Measurements from ENCODE around the gene GCNT3. TPM values are rescaled to one million over a fixed set of nuclear protein-coding genes. Genes with fewer than 3 reads are reported as not detected.

The GCNT3 gene
- polyA plus RNA-seq, 3 donors = not detected

GRCh38 chr15:59668556-59668955 lies 57.0 kb downstream of the GCNT3 start:
- Histone ChIP-seq H3K27me3 (ENCODE audit: control insufficient read depth in 2 of 2, insufficient read depth in 2 of 2, low read length in 2 of 2) (no peaks in the 10 kb centered on the region), H3K36me3 (replicated peaks in 1 of 2; ENCODE audit: control insufficient read depth in 1 of 2, insufficient read depth in 2 of 2, low read length in 2 of 2) (peaks cover 96 to 97% of the 10 kb centered on the region in 2 donors), H3K4me2 (replicated peaks; ENCODE audit: extremely low read depth, low read length, poor library complexity, severe bottlenecking) (no peak overlapping the region), H3K27ac (ENCODE audit: low read depth in 1 of 2, low read length in 2 of 2) (no peak overlapping the region), H4K20me1 (ENCODE audit: insufficient read depth, low read length) (peaks cover 97% of the 10 kb centered on the region), H3K4me1 (ENCODE audit: control insufficient read depth in 1 of 2, insufficient read depth in 2 of 2, low read length in 2 of 2) (no peaks in the 10 kb centered on the region), H3K79me2 (ENCODE audit: insufficient read depth, low read length) (peaks cover 67% of the 10 kb centered on the region), H2AFZ (ENCODE audit: insufficient read depth, low read depth, low read length, poor library complexity, severe bottlenecking) (no peak overlapping the region), H3K9me3 (replicated peaks in 1 of 2; ENCODE audit: control insufficient read depth in 1 of 2, insufficient read depth in 1 of 2, low read length in 2 of 2) (no peaks in the 10 kb centered on the region), H3K9ac (ENCODE audit: insufficient read depth, low read length, poor library complexity, severe bottlenecking) (no peak overlapping the region), H3K4me3 (replicated peaks in 1 of 3; ENCODE audit: low read depth in 2 of 3, low read length in 3 of 3) (no peak overlapping the region)
- TF ChIP-seq CTCF (IDR thresholded peaks at IDR 0.05) = no peak
- no peak overlapping the region for H3K4me3 Mint-ChIP-seq
- intact Hi-C loops (cut with micrococcal nuclease) = no loop called here
- no peaks in the 10 kb centered on the region for H3K9me3 Mint-ChIP-seq
- no CpG with 5 or more reads among the region's 8 CpGs for WGBS (ENCODE audit: insufficient coverage)
- DNase-seq = no peak
- H3K4me1 Mint-ChIP-seq = no peaks in the 10 kb centered on the region
- H3K27ac Mint-ChIP-seq = no peak overlapping the region
- peaks cover 0 to 1% (median 0%) of the 10 kb centered on the region in 3 donors for H3K27me3 Mint-ChIP-seq (ENCODE audit: low read depth in 3 of 3)
- peaks cover 67 to 86% of the 10 kb centered on the region in 2 donors for H3K36me3 Mint-ChIP-seq

Small RNAs within 50 kb of the gene (small RNA-seq; reads per million reads assigned to genes)
- not detected for gene RNA5SP396 (ENCODE audit: insufficient read length, low read depth)

Other genes with a start within 250 kb of the GCNT3 start
- gene MYO1E, start 238.9 kb upstream of the GCNT3 start, polyA plus RNA-seq = 10 to 100 TPM in 1 of 3 donors, 1 to 10 TPM in 2; 5.5 to 16.2 (median 6.2) TPM
- gene FAM81A, start 173.6 kb upstream of the GCNT3 start, polyA plus RNA-seq = under 1 TPM in 2 of 3 donors, not detected in 1; 0.40 to 0.66 TPM
- 100 to 1,000 TPM; 126 to 166 (median 133) TPM for gene GTF2A2, start 45.7 kb downstream of the GCNT3 start, polyA plus RNA-seq
- gene BNIP2, start 77.5 kb downstream of the GCNT3 start, polyA plus RNA-seq = 100 to 1,000 TPM in 2 of 3 donors, 10 to 100 TPM in 1; 83.4 to 189 (median 136) TPM